Suprapubic skin (tissue), 4 donors: Measurements from ENCODE around the gene NOB1. TPM values are rescaled to one million over a fixed set of nuclear protein-coding genes. Genes with fewer than 3 reads are reported as not detected.

Experiments used
- DNase-seq, 2 donors: peaks; one replicate each; pipeline ENCODE4 v3.0.0-alpha.2; 2019; ENCODE audit warnings: low spot score in 2 of 2
- H3K27ac ChIP-seq: fragments of 200-600 bp; sonication (generic); one replicate; pipeline ENCODE4 v1.5.1; 2019
- H3K27me3 ChIP-seq: fragments of 200-600 bp; sonication (generic); one replicate; pipeline ENCODE4 v1.5.1; 2019
- H3K36me3 ChIP-seq: fragments of 200-600 bp; sonication (generic); one replicate; pipeline ENCODE4 v1.5.1; 2019
- H3K4me1 ChIP-seq: fragments of 200-600 bp; sonication (generic); one replicate; pipeline ENCODE4 v1.5.1; 2019
- H3K4me3 ChIP-seq: fragments of 200-600 bp; sonication (generic); one replicate; pipeline ENCODE4 v1.5.1; 2019; ENCODE audit warnings: mild to moderate bottlenecking
- H3K9me3 ChIP-seq: fragments of 200-600 bp; sonication (generic); one replicate; pipeline ENCODE4 v1.5.1; 2019
- CTCF ChIP-seq, 2 donors: fragments of 200-600 bp in 1 of 2; fragments of 450-650 bp in 1 of 2; sonication (generic) in 1 of 2; IDR thresholded peaks; one replicate each; pipeline ENCODE4 v1.5.1; 2016 to 2019; ENCODE audit warnings: antibody characterized with exemption in 2 of 2, mild to moderate bottlenecking in 1 of 2, moderate library complexity in 1 of 2
- EP300 ChIP-seq: sonication (generic); formaldehyde crosslinking; IDR thresholded peaks from one replicate; pipeline ENCODE4 v1.6.1; 2017; ENCODE audit warnings: antibody characterized with exemption
- POLR2A ChIP-seq, 2 donors: fragments of 450-650 bp; IDR thresholded peaks; one replicate each; pipeline ENCODE4 v1.6.1; 2017; ENCODE audit warnings: antibody characterized with exemption in 2 of 2, mild to moderate bottlenecking in 2 of 2, moderate library complexity in 2 of 2
- POLR2AphosphoS5 ChIP-seq, 3 donors: sonication (generic); formaldehyde crosslinking; IDR thresholded peaks; one replicate each; pipeline ENCODE4 v1.6.1; 2017; ENCODE audit warnings: antibody characterized with exemption in 3 of 3
- WGBS: methylation state at CpG from one replicate; pipeline ENCODE4 v1.1.5; 2018; 5-methylcytosine and 5-hydroxymethylcytosine counted together
- total RNA-seq, 4 donors: library from RNA; depleted of rRNA; stranded (reverse); fragments of >200 nt; gene quantifications; one replicate each; pipeline ENCODE4 v1.1.0, GENCODE V29; 2016

Gene NOB1
- total RNA-seq, 4 donors from 2014 or later: 45.2 to 62.9 (median 52.1) TPM

DNA sequence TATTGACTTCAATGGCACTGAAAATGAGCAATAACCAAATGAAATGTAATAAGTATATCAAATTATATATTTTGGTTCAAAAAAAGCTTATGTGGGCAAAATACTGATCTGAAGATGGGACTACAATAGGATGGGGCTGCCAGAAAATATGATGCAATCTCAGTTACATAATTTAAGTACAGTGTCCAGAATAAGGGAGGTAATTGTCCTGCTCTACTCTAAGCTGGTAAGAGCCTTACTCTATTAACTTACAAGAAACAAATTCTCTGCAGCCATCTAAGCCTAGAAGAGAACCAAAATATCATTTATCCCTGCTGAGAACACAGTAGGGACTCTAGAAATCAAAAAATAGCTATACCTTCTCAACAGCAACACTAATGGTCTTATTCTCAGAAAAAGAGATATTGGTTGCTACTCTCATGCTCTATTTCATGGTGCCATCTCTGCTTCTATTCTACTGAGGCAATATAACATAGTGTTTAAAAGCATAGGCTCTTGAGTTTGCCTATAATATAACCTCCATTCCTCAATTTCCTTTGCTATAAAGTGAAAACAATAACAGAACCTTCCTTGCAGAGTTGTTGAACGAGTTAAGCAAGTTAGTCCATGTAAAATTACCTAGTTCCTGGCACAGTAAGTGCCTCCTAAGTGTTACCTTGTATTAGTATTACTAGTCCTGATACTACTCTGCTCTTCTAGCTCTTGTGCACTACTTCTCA is 48.3 kb downstream of the NOB1 start:
- DNase-seq: no peak
- H3K9me3 ChIP-seq: no peaks in the 10 kb centered on the region
- peak overlapping the region; percentile 55 for H3K27ac ChIP-seq
- H3K27me3 ChIP-seq: no peaks in the 10 kb centered on the region
- peaks cover 34% of the 10 kb centered on the region for H3K4me1 ChIP-seq
- WGBS: 41% methylated on average over 1 of the region's 1 CpG
- peaks cover 7% of the 10 kb centered on the region for H3K36me3 ChIP-seq
- TF ChIP-seq POLR2AphosphoS5 (IDR thresholded peaks at IDR 0.05): no peak
- TF ChIP-seq EP300: no peak
- TF ChIP-seq POLR2A (IDR thresholded peaks at IDR 0.05): no peak
- TF ChIP-seq CTCF (IDR thresholded peaks at IDR 0.05): no peak
- no peak overlapping the region for H3K4me3 ChIP-seq

DNA sequence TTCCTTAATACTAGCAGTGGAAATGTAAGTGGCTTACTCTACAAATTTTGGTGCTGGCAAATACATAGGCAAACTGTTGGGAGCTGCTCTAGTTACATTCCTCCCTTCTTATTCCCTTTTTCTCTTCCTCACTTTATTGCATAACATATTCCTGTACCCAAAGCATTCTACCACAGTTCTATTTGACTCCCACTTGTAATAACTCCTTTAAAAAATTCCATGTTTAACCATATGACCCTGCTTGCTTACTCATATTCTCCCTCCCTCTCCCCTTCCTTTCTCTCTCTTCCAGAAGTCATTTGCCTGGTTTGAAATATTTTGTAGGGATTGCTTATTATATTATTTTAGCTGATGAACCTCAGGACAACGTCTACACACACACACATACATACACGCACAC is 51.1 kb downstream of the NOB1 start:
- H3K9me3 ChIP-seq: no peaks in the 10 kb centered on the region
- peaks cover 13% of the 10 kb centered on the region for H3K36me3 ChIP-seq
- no peak overlapping the region for H3K4me3 ChIP-seq
- DNase-seq: no peak
- H3K27ac ChIP-seq: no peak overlapping the region
- WGBS: 91% methylated on average over 2 of the region's 2 CpGs
- H3K4me1 ChIP-seq: peaks cover 12% of the 10 kb centered on the region
- H3K27me3 ChIP-seq: no peaks in the 10 kb centered on the region
- TF ChIP-seq EP300: no peak
- TF ChIP-seq POLR2AphosphoS5 (IDR thresholded peaks at IDR 0.05): no peak
- no peak for TF ChIP-seq CTCF (IDR thresholded peaks at IDR 0.05)

DNA sequence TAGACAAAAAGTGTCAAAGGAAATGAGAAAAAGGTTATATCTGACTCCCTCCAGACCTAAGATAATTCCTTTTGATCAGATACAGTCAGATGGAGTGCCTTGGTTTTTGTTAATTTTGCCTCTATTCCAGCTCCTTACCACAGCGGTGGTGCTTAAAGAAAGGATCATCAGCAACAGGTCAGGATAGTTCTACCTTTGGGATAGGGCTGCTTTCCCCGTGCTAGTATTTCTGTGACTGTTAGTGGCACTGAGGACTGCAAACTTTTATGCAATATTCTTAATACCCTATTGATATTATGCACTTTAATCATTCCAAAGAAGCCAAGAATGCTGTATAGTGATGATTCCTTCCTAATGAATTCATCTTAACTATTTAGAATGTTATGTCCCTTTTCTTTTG is 52.9 kb downstream of the NOB1 start:
- H3K4me3 ChIP-seq: no peak overlapping the region
- H3K27me3 ChIP-seq: no peaks in the 10 kb centered on the region
- no peaks in the 10 kb centered on the region for H3K9me3 ChIP-seq
- peaks cover 11% of the 10 kb centered on the region for H3K4me1 ChIP-seq
- WGBS: 94% methylated on average over 2 of the region's 2 CpGs
- DNase-seq: no peak
- TF ChIP-seq CTCF (IDR thresholded peaks at IDR 0.05) (no peak), EP300 (no peak), POLR2A (IDR thresholded peaks at IDR 0.05) (no peak), POLR2AphosphoS5 (IDR thresholded peaks at IDR 0.05) (no peak)
- H3K27ac ChIP-seq: no peak overlapping the region
- peaks cover 9% of the 10 kb centered on the region for H3K36me3 ChIP-seq

GRCh38 chr16:69701452-69701851 is 53.3 kb downstream of the NOB1 start:
- H3K9me3 ChIP-seq: no peaks in the 10 kb centered on the region
- H3K36me3 ChIP-seq: peaks cover 13% of the 10 kb centered on the region
- no peak overlapping the region for H3K27ac ChIP-seq
- H3K4me3 ChIP-seq: no peak overlapping the region
- DNase-seq: no peak
- no peak for TF ChIP-seq POLR2AphosphoS5 (IDR thresholded peaks at IDR 0.05)
- TF ChIP-seq EP300: no peak
- no peak for TF ChIP-seq POLR2A (IDR thresholded peaks at IDR 0.05)
- no peak for TF ChIP-seq CTCF (IDR thresholded peaks at IDR 0.05)
- H3K4me1 ChIP-seq: peaks cover 7% of the 10 kb centered on the region
- H3K27me3 ChIP-seq: no peaks in the 10 kb centered on the region

DNA sequence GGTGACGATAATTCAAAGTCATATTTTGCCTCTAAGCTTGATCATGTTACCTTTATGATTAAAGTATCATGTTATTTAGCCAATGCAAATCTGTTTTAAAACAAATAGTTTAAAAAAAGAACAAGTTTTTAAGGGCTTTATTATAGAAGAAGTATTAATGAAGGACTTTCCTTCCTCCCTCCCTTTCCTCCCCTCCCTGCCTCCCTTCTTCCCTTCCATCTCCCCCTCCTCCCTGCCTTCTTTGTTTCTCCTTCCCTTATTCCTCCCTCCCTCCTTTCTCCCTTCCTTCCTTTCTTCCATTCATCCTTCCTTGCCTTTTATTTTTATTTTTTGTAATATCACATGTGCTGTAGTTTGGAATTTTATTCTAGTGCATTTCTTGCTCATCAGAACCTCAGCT is 54.8 kb downstream of the NOB1 start:
- Histone ChIP-seq H3K27ac (no peak overlapping the region), H3K9me3 (no peaks in the 10 kb centered on the region), H3K27me3 (no peaks in the 10 kb centered on the region), H3K4me3 (no peak overlapping the region), H3K36me3 (peaks cover 27% of the 10 kb centered on the region), H3K4me1 (no peaks in the 10 kb centered on the region)
- TF ChIP-seq POLR2AphosphoS5 (IDR thresholded peaks at IDR 0.05) (no peak), CTCF (IDR thresholded peaks at IDR 0.05) (no peak), POLR2A (IDR thresholded peaks at IDR 0.05) (no peak), EP300 (no peak)
- no peak for DNase-seq
- WGBS: 84% methylated on average over 1 of the region's 1 CpG
